Activated CD4-positive, alpha-beta memory T cell treated with anti-CD3 and anti-CD28 coated beads, Interleukin-2, amount 10 ng/mL, durations not matched to agents 7 days and 5 days (primary cell): ENCODE results near the gene ARRDC1. TPM values are rescaled to one million over a fixed set of nuclear protein-coding genes. Genes with fewer than 3 reads are reported as not detected.
A peak's percentile ranks its signal among the peaks of the same experiment; 100 is the strongest.
"Not testable (repeated sequence)": the region's sequence is repeated elsewhere in the genome, so short reads cannot be mapped to it uniquely, and the experiment has no call there.

Experiments used
- CTCF ChIA-PET: fragments of 350-600 bp; sonication (Branson Sonifier 250); formaldehyde crosslinking; loops from one replicate; lab custom pipeline; 2021; ENCODE audit warnings: antibody characterized with exemption, inconsistent platforms; lab: Charles Lee
- POLR2A ChIA-PET: fragments of 350-600 bp; sonication (Branson Sonifier 250); formaldehyde crosslinking; loops from one replicate; lab custom pipeline; 2021; ENCODE audit warnings: antibody characterized with exemption; lab: Charles Lee
- DNase-seq: peaks from one replicate; pipeline ENCODE4 v3.0.0-alpha.2; 2020
- H3K27ac Mint-ChIP-seq: one replicate; pipeline ENCODE4 v1.8.0; 2021; ENCODE audit warnings: mild to moderate bottlenecking, mixed read lengths
- H3K27me3 Mint-ChIP-seq: one replicate; pipeline ENCODE4 v1.8.0; 2021; ENCODE audit warnings: mixed read lengths
- H3K36me3 Mint-ChIP-seq: one replicate; pipeline ENCODE4 v1.8.0; 2021; ENCODE audit warnings: low read depth, mixed read lengths
- H3K4me1 Mint-ChIP-seq: one replicate; pipeline ENCODE4 v1.8.0; 2021; ENCODE audit warnings: mixed read lengths
- H3K4me3 Mint-ChIP-seq: one replicate; pipeline ENCODE4 v1.8.0; 2021; ENCODE audit warnings: mild to moderate bottlenecking, mixed read lengths
- H3K9me3 Mint-ChIP-seq: one replicate; pipeline ENCODE4 v1.8.0; 2021; ENCODE audit warnings: mixed read lengths
- total RNA-seq, 2 experiments: library from RNA; stranded (reverse); gene quantifications; one replicate each; pipeline ENCODE4 v1.2.3, GENCODE V29; 2021

The ARRDC1 gene
- total RNA-seq, 2 experiments from 2014 or later, result 49.8 to 55.9 TPM

DNA sequence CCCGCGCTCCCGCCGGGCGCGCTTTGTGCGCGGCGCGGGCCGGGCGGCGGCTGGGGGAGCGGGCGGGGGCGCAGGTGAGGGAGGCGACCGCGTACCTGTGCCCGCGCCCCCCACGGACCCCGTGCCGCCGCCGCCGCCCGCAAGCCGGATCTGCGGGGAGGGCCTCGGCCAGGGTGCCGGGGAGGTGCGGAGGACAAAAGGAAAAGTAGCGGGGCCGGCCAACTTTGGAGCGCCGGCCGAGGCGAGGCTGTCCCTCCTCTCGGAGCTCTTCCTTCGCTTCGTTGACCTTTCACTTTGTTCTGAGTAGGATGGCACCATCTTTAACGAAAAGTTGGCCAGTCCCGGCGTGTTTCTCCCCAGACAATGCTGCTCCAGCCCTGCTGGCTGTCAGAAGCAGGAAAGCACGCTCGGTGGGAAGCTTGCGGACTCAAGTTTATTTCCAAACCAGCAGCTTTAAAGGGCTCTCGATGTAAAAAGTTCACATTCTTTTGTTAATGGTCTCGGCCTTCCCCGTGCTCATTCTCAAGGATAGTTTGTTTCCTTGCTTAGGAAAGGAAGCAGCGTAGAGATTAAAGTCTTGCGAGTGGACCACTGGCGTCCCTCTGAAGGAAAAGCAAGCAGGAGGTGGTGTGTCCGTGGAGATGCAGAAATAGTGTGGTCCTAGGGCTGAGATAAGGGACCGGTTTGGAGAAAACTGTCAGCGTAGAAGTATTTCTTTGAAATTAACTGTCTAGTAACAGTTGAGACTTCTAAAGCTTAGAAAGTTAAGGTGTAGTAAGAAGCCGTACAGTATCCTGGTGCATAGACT is 14.0 kb downstream of the ARRDC1 start:
- peaks cover 45% of the 10 kb centered on the region for H3K4me1 Mint-ChIP-seq
- H3K36me3 Mint-ChIP-seq, result peaks cover 39% of the 10 kb centered on the region
- POLR2A ChIA-PET, result interaction anchor here (0.7 to 2.3 kb wide), 15 partner anchors 10 to 1080 kb away, joined by 3 to 33 read pairs (median 5); partner anchors contain the start of genes ARRDC1, DPH7, MRPL41 and NOXA1
- DNase-seq, result peak; percentile 45
- peak overlapping the region; percentile 74 for H3K27ac Mint-ChIP-seq
- CTCF ChIA-PET, result interaction anchor here (0.8 to 1.5 kb wide), 8 partner anchors 9 to 383 kb away, joined by 3 to 8 read pairs (median 4); partner anchors contain the start of gene ZMYND19
- no peaks in the 10 kb centered on the region for H3K9me3 Mint-ChIP-seq
- H3K4me3 Mint-ChIP-seq, result peak overlapping the region; percentile 83
- no peaks in the 10 kb centered on the region for H3K27me3 Mint-ChIP-seq

DNA sequence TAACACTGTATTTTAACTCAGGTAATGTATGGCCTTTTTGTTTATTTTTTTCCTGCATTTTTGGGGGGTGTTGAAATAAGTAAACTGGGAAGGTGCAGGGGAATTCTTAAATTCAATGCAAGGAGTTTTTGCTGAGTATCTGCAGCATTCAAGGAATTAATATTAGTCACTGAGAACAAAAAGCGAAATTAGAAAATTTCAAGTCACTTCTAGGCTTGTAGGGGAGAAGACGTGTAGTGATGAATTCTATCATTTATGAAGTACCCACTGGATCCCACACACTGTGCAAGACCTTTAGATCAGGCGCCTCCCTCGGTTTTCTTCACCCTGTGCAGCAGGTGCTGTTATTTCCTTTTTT is 14.5 kb downstream of the ARRDC1 start:
- CTCF ChIA-PET, result interaction anchor here (0.8 to 1.2 kb wide), 2 partner anchors 9 to 20 kb away, joined by 3 read pairs; no protein-coding TSS in a partner anchor
- POLR2A ChIA-PET, result interaction anchor here (0.7 to 2.3 kb wide), 6 partner anchors 9 to 53 kb away, joined by 3 to 33 read pairs (median 4); partner anchors contain the start of gene DPH7
- peaks cover 45% of the 10 kb centered on the region for H3K4me1 Mint-ChIP-seq
- H3K27me3 Mint-ChIP-seq, result no peaks in the 10 kb centered on the region
- no peak for DNase-seq
- peak overlapping the region; percentile 83 for H3K4me3 Mint-ChIP-seq
- H3K27ac Mint-ChIP-seq, result peak overlapping the region; percentile 74
- H3K36me3 Mint-ChIP-seq, result peaks cover 35% of the 10 kb centered on the region
- H3K9me3 Mint-ChIP-seq, result no peaks in the 10 kb centered on the region

DNA sequence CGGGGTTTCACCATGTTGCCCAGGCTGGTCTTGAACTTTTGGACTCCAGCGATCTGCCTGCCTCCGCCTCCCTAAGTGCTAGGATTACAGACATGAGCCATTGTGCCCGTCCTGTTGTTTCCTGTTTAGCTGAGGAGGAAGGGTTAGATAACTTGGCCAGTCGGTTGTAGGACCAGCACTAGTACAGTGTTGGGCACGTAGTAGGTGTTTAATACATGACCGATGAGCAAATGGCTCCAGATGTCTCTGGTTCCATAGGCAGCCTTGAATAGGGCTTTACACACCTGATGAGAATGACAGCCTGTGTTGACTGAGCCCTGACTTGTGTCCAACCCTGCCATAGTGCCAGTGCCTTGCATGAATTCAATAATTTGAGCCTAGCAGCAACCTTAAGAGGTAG is 15.1 kb downstream of the ARRDC1 start:
- DNase-seq, result no peak
- Mint-ChIP-seq H3K4me3 (peak overlapping the region; percentile 40), H3K4me1 (peaks cover 50% of the 10 kb centered on the region), H3K9me3 (no peaks in the 10 kb centered on the region), H3K27me3 (no peaks in the 10 kb centered on the region), H3K27ac (peak overlapping the region; percentile 53), H3K36me3 (peaks cover 41% of the 10 kb centered on the region)
- ChIA-PET CTCF (no interaction called here), POLR2A (interaction anchor here (0.8 to 2.3 kb wide), 2 partner anchors 9 to 32 kb away, joined by 3 to 33 read pairs; no protein-coding TSS in a partner anchor)

DNA sequence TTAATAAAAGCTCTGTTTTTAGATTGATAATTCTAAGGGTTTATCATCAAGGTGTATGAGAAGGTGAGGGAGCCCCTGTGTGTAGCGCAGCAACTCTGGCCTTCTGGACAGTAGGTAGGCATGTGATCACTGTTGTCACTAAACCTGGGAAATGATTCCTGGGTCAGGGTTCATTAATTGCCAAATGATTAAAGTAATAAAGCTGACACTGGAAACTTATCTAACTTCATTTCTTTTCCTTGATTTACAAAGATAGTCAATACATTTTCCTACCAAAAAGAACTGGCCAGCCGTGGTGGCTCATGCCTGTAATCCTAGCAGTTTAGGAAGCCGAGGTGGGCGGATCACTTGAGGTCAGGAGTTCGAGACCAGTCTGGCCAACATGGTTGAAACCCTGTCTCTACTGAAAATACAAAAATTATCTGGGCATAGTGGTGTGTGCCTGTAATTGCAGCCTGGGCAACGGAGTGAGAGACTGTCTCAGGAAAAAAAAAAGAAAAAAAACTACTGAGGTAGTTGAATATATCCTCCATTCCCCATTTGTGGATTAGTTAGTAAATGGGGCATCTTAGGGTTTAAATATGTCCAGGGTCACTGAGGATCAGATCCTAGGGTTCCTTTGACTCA is 15.8 kb downstream of the ARRDC1 start:
- no peak for DNase-seq
- ChIA-PET CTCF (no interaction called here), POLR2A (interaction anchor here (0.8 kb wide), 1 partner anchor 33 kb away, joined by 3 read pairs; no protein-coding TSS in a partner anchor)
- H3K9me3 Mint-ChIP-seq, result no peaks in the 10 kb centered on the region
- peak overlapping the region; percentile 32 for H3K4me3 Mint-ChIP-seq
- peak overlapping the region; percentile 45 for H3K27ac Mint-ChIP-seq
- peaks cover 42% of the 10 kb centered on the region for H3K36me3 Mint-ChIP-seq
- H3K4me1 Mint-ChIP-seq, result peaks cover 51% of the 10 kb centered on the region
- H3K27me3 Mint-ChIP-seq, result no peaks in the 10 kb centered on the region

DNA sequence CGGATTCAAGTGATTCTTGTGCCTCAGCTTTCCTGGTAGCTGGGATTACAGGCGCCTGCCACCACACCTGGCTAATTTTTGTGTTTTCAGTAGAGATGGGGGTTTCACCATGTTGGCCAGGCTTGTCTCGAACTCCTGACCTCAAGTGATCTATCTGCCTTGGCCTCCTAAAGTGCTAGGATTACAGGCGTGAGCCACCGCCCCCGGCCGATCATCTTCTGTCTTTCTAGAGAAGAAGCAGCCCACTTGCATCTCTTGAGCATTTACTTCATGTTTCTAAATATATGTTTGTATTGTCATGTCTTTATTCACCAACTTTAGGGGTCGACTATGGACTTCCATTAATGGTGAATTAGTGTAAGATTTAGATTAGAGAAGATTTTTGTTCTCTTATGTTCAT is 16.7 kb downstream of the ARRDC1 start:
- H3K27me3 Mint-ChIP-seq, POLR2A ChIA-PET, CTCF ChIA-PET, H3K4me3 Mint-ChIP-seq, H3K9me3 Mint-ChIP-seq, H3K27ac Mint-ChIP-seq, DNase-seq: not testable (repeated sequence)
- Mint-ChIP-seq H3K4me1 (peaks cover 49% of the 10 kb centered on the region), H3K36me3 (peaks cover 37% of the 10 kb centered on the region)

DNA sequence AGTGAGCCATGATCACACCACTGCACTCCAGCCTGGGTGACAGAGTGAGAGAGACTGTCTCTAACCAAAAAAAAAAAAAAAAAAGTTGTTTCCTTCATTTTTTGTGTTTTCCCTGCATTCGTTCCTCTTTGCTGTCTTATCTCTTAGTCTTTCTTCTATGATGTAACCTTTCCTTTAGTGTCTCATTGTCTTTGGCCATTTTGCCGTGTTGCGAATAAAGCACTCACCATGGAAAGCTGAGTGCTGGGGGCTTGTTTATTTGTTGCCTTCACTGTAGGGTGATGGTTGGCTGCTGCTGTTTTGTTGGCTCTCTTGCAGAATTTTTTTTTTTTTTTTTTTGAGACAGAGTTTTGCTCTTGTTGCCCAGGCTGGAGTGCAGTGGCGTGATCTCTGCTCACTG is 21.0 kb downstream of the ARRDC1 start:
- peaks cover 53% of the 10 kb centered on the region for H3K4me1 Mint-ChIP-seq
- no peaks in the 10 kb centered on the region for H3K27me3 Mint-ChIP-seq
- no peak overlapping the region for H3K4me3 Mint-ChIP-seq
- no peaks in the 10 kb centered on the region for H3K9me3 Mint-ChIP-seq
- no peak for DNase-seq
- CTCF ChIA-PET, result interaction anchor here (0.6 kb wide), 1 partner anchor 11 kb away, joined by 4 read pairs; no protein-coding TSS in a partner anchor
- H3K36me3 Mint-ChIP-seq, result peaks cover 29% of the 10 kb centered on the region
- POLR2A ChIA-PET, result interaction anchor here (1.0 kb wide), 1 partner anchor 8 kb away, joined by 3 read pairs; the partner anchor contains the start of gene EHMT1
- peak overlapping the region; percentile 42 for H3K27ac Mint-ChIP-seq

DNA sequence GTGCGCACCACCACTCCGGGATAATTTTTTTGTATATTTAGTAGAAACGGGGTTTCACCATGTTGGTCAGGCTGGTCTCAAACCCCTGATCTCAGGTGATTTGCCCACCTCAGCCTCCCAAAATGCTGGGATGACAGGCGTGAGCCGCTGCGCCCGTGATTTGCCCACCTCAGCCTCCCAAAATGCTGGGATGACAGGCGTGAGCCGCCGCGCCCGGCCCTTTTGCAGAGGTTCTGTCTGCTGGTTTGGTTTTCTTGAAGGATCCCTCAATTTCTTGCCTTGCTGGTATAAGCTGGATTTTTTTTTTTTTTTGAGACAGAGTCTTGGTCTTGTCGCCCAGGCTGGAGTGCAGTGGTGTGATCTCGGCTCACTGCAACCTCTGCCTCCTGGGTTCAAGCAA is 21.9 kb downstream of the ARRDC1 start:
- ChIA-PET CTCF (interaction anchor here (1.4 to 2.3 kb wide), 2 partner anchors 46 to 48 kb away, joined by 4 to 12 read pairs; partner anchors contain the start of gene DPH7), POLR2A (interaction anchor here (1.0 to 4.1 kb wide), 4 partner anchors 8 to 37 kb away, joined by 3 to 33 read pairs (median 4); partner anchors contain the start of genes EHMT1 and ZMYND19)
- not testable (repeated sequence) for DNase-seq, H3K9me3 Mint-ChIP-seq, H3K4me3 Mint-ChIP-seq, H3K27me3 Mint-ChIP-seq
- H3K36me3 Mint-ChIP-seq, result peaks cover 26% of the 10 kb centered on the region
- H3K4me1 Mint-ChIP-seq, result peaks cover 51% of the 10 kb centered on the region
- peak overlapping the region; percentile 35 for H3K27ac Mint-ChIP-seq

DNA sequence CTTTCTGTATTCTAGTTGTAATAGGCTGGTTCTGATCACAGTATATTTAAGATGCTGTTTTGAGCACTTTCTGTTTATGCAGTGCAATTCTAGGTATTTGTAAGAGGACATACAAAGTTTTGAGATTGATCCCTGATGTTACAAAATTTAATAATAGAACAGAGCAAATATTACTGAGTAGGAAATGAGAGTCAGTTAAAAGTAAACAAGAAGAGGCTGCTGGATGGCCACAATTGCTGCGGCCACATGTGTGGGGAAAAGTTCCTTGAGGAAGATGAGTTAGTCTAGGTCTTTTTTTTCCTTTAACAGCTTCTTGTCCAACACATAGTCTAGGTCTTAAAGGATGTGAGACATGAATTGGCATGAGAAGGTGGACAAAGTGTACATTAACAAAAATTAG is 24.6 kb downstream of the ARRDC1 start:
- CTCF ChIA-PET, result interaction anchor here (1.0 kb wide), 1 partner anchor 12 kb away, joined by 4 read pairs; the partner anchor contains the start of gene EHMT1
- H3K4me1 Mint-ChIP-seq, result peaks cover 56% of the 10 kb centered on the region

DNA sequence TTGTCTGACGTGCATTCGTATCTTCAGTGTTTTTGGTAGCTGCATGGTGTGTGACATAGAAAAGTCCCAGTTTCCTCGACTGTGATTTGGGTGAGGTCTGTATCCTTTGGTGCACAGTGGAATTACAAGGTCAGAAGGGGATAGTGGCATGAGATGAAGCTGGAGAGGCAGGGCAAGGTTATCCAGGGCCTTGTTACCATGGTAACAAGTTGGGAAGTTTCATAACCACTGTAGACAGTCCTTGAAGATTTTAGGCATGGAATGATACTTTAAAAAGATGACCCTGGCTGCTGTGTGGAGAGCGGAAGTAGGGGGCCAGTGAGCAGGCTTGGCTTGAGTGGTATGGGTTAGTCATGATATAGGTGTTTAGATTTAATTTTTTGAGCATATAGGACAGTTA is 25.2 kb downstream of the ARRDC1 start:
- POLR2A ChIA-PET, result interaction anchor here (4.1 kb wide), 1 partner anchor 11 kb away, joined by 33 read pairs; the partner anchor contains the start of gene EHMT1
- Mint-ChIP-seq H3K27me3 (no peaks in the 10 kb centered on the region), H3K36me3 (peaks cover 10% of the 10 kb centered on the region), H3K4me1 (peaks cover 51% of the 10 kb centered on the region), H3K4me3 (no peak overlapping the region), H3K27ac (peak overlapping the region; percentile 1), H3K9me3 (no peaks in the 10 kb centered on the region)
- no peak for DNase-seq
- CTCF ChIA-PET, result no interaction called here

More for the DNA sequence above, 24.6 kb downstream of the ARRDC1 start:
- H3K4me3 Mint-ChIP-seq, result no peak overlapping the region
- no peaks in the 10 kb centered on the region for H3K27me3 Mint-ChIP-seq
- H3K36me3 Mint-ChIP-seq, result peaks cover 15% of the 10 kb centered on the region
- H3K27ac Mint-ChIP-seq, result no peak overlapping the region
- DNase-seq, result no peak
- no peaks in the 10 kb centered on the region for H3K9me3 Mint-ChIP-seq
- POLR2A ChIA-PET, result interaction anchor here (4.1 kb wide), 1 partner anchor 11 kb away, joined by 33 read pairs; the partner anchor contains the start of gene EHMT1

DNA sequence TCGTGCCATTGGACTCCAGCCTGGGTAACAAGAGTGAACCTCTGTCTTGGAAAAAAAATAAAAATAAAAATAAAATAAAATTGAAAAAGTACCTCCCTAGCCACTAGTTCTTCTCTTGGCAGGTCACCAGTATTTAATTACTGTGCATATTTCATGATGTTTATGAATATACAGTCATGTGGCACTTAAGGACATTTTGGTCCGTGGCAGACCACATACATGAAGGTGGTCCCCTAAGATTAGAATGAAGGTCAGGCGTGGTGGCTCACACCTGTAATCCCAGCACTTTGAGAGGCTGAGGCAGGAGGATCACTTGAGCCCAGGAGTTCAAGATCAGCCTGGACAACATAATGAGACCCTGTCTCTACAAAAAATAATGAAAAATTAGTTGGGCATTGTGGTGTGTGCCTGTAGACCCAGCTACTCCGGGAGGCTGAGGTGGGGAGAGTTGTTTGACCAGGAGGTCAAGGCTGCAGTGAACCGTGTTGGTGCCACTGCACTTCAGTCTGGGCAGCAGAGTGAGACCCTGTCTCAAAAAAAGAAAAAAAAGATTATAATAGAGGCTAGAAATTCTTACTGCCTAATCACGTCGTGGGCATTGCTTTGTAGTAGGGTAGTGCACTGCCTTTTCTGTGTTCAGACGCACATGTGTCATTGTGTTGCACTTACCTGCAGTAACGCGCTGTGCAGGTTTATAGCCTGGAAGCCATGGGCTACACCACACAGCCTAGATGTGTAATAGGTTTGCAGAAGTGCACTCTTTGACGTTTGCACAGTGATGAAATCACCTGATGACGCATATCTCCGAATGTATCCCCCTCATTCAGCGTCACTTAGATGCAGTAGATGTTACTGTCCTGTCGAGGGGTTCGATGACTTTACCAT is 26.1 kb downstream of the ARRDC1 start:
- H3K4me3 Mint-ChIP-seq, result no peak overlapping the region
- H3K4me1 Mint-ChIP-seq, result peaks cover 49% of the 10 kb centered on the region
- no peaks in the 10 kb centered on the region for H3K27me3 Mint-ChIP-seq
- CTCF ChIA-PET, result no interaction called here
- H3K27ac Mint-ChIP-seq, result no peak overlapping the region
- no peak for DNase-seq
- POLR2A ChIA-PET, result interaction anchor here (4.1 kb wide), 1 partner anchor 12 kb away, joined by 33 read pairs; the partner anchor contains the start of gene EHMT1
- no peaks in the 10 kb centered on the region for H3K9me3 Mint-ChIP-seq
- peaks cover 14% of the 10 kb centered on the region for H3K36me3 Mint-ChIP-seq

DNA sequence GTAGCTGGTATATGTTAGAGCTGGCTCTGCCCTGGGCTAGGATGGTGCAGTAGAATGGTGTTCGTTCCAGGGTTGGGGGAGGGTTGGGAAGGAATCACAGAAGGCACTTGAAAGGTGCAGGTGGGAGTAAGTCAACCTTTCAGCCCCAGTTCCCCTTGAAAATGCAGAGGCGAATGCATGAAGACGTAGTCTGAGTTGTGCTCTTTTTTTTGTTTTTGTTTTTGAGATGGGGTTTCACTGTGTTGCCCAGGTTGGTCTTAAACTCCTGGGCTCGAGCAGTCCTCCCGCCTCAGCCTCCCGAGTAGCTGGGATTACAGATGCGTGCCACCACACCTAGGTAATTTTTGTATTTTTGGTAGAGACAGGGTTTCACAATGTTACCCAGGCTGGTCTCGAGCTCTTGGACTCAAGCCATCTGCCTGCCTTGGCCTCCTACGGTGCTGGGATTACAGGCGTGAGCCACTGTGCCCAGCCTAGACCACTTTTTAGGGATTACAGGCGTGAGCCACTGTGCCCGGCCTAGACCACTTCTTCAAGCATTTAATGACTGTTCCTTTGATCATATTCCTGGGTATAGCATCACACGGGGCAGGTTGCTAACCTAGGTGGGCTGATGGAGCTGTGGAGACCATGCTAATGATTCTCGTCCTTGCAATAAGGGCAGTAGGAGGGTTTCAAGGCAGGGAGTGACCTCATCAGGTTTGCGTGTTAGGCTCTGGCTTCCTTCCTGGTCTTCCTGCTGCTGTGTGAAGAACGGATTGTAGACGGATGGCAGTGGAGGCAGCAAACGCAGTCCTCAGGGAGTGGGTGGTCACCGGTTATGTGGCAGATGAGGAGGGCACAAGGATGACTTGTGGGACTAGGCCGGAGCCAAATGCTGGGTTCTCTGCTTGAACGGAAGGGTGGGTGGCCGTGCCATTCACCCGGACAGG is 27.0 kb downstream of the ARRDC1 start:
- peaks cover 14% of the 10 kb centered on the region for H3K36me3 Mint-ChIP-seq
- ChIA-PET CTCF (no interaction called here), POLR2A (no interaction called here)
- H3K9me3 Mint-ChIP-seq, result no peaks in the 10 kb centered on the region
- H3K27me3 Mint-ChIP-seq, result no peaks in the 10 kb centered on the region
- no peak overlapping the region for H3K27ac Mint-ChIP-seq
- H3K4me1 Mint-ChIP-seq, result peaks cover 47% of the 10 kb centered on the region
- no peak for DNase-seq
- no peak overlapping the region for H3K4me3 Mint-ChIP-seq
